Limb (tissue), 2 donors: ENCODE measurements around the gene TTLL10.

Experiments used
- DNase-seq, 2 donors: peaks; one replicate each; pipeline ENCODE4 v3.0.0-alpha.2; 2016; ENCODE audit errors: extremely low spot score in 2 of 2

TTLL10 gene

GRCh38 chr1:1157426-1157913, 16.2 kb upstream of the TTLL10 start:
- DNase-seq: peak; percentile 46 to 80

- peak in 1 of 2 donors; percentile 68 for DNase-seq
Observed at GRCh38 chr1:1157914-1158710, 15.6 kb upstream of the TTLL10 start.

- no peak for DNase-seq
Observed at GRCh38 chr1:1160281-1160930, 13.3 kb upstream of the TTLL10 start.

- no peak for DNase-seq
Observed at GRCh38 chr1:1161078-1161682, 12.5 kb upstream of the TTLL10 start.

- no peak for DNase-seq
Observed at GRCh38 chr1:1161683-1162079, 12.0 kb upstream of the TTLL10 start.

GRCh38 chr1:1162597-1163537, 10.8 kb upstream of the TTLL10 start:
- no peak for DNase-seq

GRCh38 chr1:1163538-1164070, 10.1 kb upstream of the TTLL10 start:
- DNase-seq: no peak

GRCh38 chr1:1164361-1164700, 9.3 kb upstream of the TTLL10 start:
- no peak for DNase-seq

- DNase-seq: no peak
Observed at GRCh38 chr1:1164701-1165451, 8.8 kb upstream of the TTLL10 start.

GRCh38 chr1:1165485-1165884, 8.2 kb upstream of the TTLL10 start:
- no peak for DNase-seq

GRCh38 chr1:1165900-1166421, 7.7 kb upstream of the TTLL10 start:
- no peak for DNase-seq

GRCh38 chr1:1166642-1167397, 6.9 kb upstream of the TTLL10 start:
- DNase-seq: no peak

GRCh38 chr1:1167398-1167821, 6.3 kb upstream of the TTLL10 start:
- DNase-seq: no peak

- peak in 1 of 2 donors; percentile 21 for DNase-seq
Observed at GRCh38 chr1:1167841-1168450, 5.7 kb upstream of the TTLL10 start.

- DNase-seq: peak in 1 of 2 donors; percentile 35
Observed at GRCh38 chr1:1168451-1169411, 4.9 kb upstream of the TTLL10 start.

- DNase-seq: peak in 1 of 2 donors; percentile 28
Observed at GRCh38 chr1:1169429-1170214, 4.1 kb upstream of the TTLL10 start.
